ENCODE results near the gene GAK.

Gene GAK

GRCh38 chr4:858041-858481 is 74.1 kb downstream of the GAK start:
- TF ChIP-seq, protein P1, sequence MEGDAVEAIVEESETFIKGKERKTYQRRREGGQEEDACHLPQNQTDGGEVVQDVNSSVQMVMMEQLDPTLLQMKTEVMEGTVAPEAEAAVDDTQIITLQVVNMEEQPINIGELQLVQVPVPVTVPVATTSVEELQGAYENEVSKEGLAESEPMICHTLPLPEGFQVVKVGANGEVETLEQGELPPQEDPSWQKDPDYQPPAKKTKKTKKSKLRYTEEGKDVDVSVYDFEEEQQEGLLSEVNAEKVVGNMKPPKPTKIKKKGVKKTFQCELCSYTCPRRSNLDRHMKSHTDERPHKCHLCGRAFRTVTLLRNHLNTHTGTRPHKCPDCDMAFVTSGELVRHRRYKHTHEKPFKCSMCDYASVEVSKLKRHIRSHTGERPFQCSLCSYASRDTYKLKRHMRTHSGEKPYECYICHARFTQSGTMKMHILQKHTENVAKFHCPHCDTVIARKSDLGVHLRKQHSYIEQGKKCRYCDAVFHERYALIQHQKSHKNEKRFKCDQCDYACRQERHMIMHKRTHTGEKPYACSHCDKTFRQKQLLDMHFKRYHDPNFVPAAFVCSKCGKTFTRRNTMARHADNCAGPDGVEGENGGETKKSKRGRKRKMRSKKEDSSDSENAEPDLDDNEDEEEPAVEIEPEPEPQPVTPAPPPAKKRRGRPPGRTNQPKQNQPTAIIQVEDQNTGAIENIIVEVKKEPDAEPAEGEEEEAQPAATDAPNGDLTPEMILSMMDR (IDR thresholded peaks at IDR 0.05; ENCODE audit: control insufficient read depth, insufficient read depth, low read depth, low read length, missing control alignments), result no peak

DNA sequence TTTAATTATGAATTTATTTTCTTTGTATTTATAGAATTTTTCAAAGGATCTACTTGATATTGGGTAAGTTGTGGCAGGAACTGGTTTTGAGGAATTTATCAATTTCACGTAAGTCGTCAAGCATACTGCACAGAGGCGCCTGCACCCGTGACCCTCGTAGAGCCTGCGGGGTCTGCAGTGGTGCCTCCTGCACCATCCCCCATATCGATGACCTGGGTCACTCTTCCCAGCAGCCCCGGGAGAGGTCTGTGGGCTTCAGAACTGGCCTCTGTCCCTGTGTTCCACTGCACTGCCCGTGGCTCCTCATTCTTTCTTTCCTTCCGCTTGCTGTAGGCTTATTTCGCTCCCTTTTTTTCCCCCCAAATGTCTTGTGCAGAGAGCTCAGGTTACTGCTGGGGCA is 74.7 kb downstream of the GAK start:
- TF ChIP-seq, protein P1 (IDR thresholded peaks at IDR 0.05; ENCODE audit: control insufficient read depth, insufficient read depth, low read depth, low read length, missing control alignments), result no peak
- no peak overlapping the region for H3K4me3 ChIP-seq (ENCODE audit: control insufficient read depth, low read depth, low read length)
- no peak for DNase-seq (ENCODE audit: low read depth)

More at GRCh38 chr4:858041-858481, 74.1 kb downstream of the GAK start:
- no peak overlapping the region for H3K4me3 ChIP-seq (ENCODE audit: control insufficient read depth, low read depth, low read length)
- no peak for DNase-seq (ENCODE audit: low read depth)

- no peak for DNase-seq (ENCODE audit: low read depth)
- TF ChIP-seq, protein P1 (IDR thresholded peaks at IDR 0.05; ENCODE audit: control insufficient read depth, insufficient read depth, low read depth, low read length, missing control alignments), result no peak
- no peak overlapping the region for H3K4me3 ChIP-seq (ENCODE audit: control insufficient read depth, low read depth, low read length)
These were observed 75.8 kb downstream of the GAK start for GRCh38 chr4:856225-856901.

DNA sequence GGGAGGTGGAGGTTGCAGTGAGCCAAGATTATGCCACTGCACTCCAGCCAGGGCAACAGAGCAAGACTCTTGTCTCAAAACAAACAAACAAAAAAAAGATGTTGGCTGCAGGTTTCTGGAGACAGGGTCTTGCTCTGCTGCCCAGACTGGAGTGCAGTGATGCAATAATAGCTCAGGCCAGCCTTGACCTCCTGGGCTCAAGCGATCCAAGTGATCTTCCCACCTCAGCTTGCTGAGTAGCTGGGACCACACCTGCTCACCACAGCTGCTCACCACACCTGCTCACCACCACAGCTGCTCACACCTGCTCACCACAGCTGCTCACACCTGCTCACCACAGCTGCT is 76.3 kb downstream of the GAK start:
- no peak for DNase-seq (ENCODE audit: low read depth)
- H3K4me3 ChIP-seq (ENCODE audit: control insufficient read depth, low read depth, low read length), result no peak overlapping the region
- TF ChIP-seq, protein P1 (IDR thresholded peaks at IDR 0.05; ENCODE audit: control insufficient read depth, insufficient read depth, low read depth, low read length, missing control alignments), result no peak

DNA sequence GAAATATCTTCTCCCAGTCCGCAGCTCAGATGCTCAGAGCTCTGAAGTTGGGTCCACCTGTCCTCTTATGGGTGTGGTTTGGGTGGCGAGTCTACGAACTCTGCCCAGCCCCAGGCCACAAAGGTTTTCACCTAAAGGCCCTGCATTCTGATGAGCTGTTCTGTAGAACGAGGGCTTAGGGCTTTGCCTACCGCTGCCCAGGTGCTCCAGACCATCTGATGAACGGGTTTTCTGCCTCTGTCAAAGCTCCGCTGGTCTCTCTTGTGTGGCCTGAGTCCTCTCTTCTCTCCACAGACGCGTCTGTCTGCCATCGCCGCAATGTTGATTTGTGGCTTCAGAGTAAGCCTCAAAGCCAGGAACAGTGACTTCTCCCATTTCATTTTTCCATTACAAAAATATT is 77.8 kb downstream of the GAK start:
- TF ChIP-seq, protein P1 (IDR thresholded peaks at IDR 0.05; ENCODE audit: control insufficient read depth, insufficient read depth, low read depth, low read length, missing control alignments), result no peak
- DNase-seq (ENCODE audit: low read depth), result no peak
- H3K4me3 ChIP-seq (ENCODE audit: control insufficient read depth, low read depth, low read length), result no peak overlapping the region

GRCh38 chr4:853416-853781 is 78.7 kb downstream of the GAK start:
- no peak for DNase-seq (ENCODE audit: low read depth)
- TF ChIP-seq, protein P1 (IDR thresholded peaks at IDR 0.05; ENCODE audit: control insufficient read depth, insufficient read depth, low read depth, low read length, missing control alignments), result no peak
- H3K4me3 ChIP-seq (ENCODE audit: control insufficient read depth, low read depth, low read length), result no peak overlapping the region

Data from AG09309 (cell line).